ENCODE measurements around the gene CEPT1.

GRCh38 chr1:111172463-111172862, 32.4 kb downstream of the CEPT1 start:
- TF ChIP-seq CTCF (conservative IDR thresholded peaks at IDR 0.05) (no peak), EZH2 (IDR thresholded peaks at IDR 0.05; ENCODE audit: low read depth) (no peak)
